Placental pericyte (primary cell): ENCODE results near the gene TRIM33. TPM values are rescaled to one million over a fixed set of nuclear protein-coding genes. Genes with fewer than 3 reads are reported as not detected.

Experiments
- small RNA-seq: library from RNA; depleted of rRNA; stranded (forward); fragments of <200 nt; gene quantifications from one replicate; pipeline ENCODE3, GENCODE V24; 2012; ENCODE audit warnings: low replicate concordance
- total RNA-seq: library from RNA; depleted of rRNA; stranded (reverse); fragments of >200 nt; gene quantifications from 2 replicates; pipeline ENCODE4 v1.2.3, GENCODE V29; 2012

Gene TRIM33
- total RNA-seq: 29.5 and 40.7 TPM in 2 replicates

DNA sequence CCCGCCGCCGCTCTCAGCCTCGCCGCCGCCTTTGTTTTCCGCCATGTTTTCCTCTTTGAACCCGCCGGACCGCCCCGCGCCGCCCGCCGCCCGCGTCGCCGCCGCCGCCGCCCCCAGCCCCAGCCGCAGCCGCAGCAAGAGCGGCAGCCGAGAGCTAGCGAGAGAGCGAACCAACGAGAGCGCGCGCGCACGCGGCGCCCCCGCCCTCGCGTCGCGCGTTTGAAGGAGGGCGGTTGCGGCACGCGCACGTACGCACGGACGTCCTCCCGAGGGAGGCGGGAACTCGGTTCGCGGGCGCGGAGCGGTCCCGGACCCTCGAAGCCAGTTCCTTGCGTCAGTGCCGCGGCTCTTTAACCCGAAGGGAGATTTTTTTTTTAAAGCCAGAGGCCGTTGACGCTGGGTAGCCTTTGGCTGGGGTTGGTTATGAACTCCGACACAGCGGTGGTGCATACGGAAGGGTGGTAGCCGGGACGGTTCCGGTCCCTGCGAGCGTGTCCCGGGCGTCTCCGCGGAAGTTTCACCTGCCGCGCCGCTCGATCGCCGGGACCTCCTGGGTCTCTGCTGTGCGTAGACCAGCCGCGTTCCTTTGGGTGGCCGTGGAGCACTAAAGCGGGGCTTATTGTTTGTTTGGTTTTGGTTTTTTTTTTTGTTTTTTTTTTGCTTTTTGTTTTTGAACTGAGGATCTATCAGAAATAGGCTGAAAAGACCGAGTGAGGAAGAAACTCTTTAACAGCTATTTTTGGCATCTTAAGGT, at the start of gene TRIM33:
TRIM33 (minus strand) TSS at position 172 of the 754 bp plus-strand sequence; CDS start at position 45, 127 bp downstream.

Small RNA genes lying within 50 kb of the gene (small RNA-seq; reads per million reads assigned to genes)
- gene RF00019: not detected

Other genes with a start within 250 kb of the TRIM33 start
- 43.2 and 45.1 TPM in 2 replicates for gene BCAS2, start 70.4 kb upstream of the TRIM33 start, total RNA-seq
- gene DENND2C, start 158.8 kb upstream of the TRIM33 start, total RNA-seq: 0.44 and 1.7 TPM in 2 replicates
- gene AMPD1, start 184.3 kb upstream of the TRIM33 start, total RNA-seq: not detected in 2 replicates
- gene NRAS, start 205.6 kb upstream of the TRIM33 start, total RNA-seq: 58.9 and 125 TPM in 2 replicates
- gene CSDE1, start 246.8 kb upstream of the TRIM33 start, total RNA-seq: 442 and 685 TPM in 2 replicates